Measurements from ENCODE around the gene FKBP15. TPM values are rescaled to one million over a fixed set of nuclear protein-coding genes. Genes with fewer than 3 reads are reported as not detected.

The FKBP15 gene
- total and polyA plus RNA-seq, 4 donors = 18.2 to 47.0 (median 44.1) TPM

DNA sequence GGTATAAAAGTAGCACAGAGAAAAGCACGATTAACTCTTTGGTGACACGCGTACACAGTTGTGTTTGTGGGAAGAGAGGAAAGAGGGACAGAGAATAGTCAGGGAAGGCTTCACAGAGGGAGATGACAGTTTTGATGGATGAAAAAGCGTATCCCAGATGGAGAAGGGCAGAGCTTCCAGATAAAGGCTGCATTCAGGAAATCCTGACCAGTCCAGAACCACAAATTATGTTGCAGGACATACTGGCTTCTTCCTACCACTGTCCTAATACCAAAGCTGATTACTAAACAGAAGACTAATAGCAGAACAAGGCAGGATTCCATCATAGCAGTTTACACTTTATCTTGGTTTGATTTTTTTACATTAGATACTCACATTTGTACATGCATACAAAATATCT is 35.8 kb downstream of the FKBP15 start:
- TF ChIP-seq, protein P1, sequence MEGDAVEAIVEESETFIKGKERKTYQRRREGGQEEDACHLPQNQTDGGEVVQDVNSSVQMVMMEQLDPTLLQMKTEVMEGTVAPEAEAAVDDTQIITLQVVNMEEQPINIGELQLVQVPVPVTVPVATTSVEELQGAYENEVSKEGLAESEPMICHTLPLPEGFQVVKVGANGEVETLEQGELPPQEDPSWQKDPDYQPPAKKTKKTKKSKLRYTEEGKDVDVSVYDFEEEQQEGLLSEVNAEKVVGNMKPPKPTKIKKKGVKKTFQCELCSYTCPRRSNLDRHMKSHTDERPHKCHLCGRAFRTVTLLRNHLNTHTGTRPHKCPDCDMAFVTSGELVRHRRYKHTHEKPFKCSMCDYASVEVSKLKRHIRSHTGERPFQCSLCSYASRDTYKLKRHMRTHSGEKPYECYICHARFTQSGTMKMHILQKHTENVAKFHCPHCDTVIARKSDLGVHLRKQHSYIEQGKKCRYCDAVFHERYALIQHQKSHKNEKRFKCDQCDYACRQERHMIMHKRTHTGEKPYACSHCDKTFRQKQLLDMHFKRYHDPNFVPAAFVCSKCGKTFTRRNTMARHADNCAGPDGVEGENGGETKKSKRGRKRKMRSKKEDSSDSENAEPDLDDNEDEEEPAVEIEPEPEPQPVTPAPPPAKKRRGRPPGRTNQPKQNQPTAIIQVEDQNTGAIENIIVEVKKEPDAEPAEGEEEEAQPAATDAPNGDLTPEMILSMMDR (IDR thresholded peaks at IDR 0.05; ENCODE audit: control extremely low read depth, extremely low read depth) = no peak
- WGBS, 2 donors = 77 to 83% methylated on average over 4 of the region's 4 CpGs
- Histone ChIP-seq H3K9ac (ENCODE audit: insufficient read depth in 1 of 2, low read length in 2 of 2) (no peak overlapping the region), H3K4me1 (ENCODE audit: control insufficient read depth in 5 of 5, insufficient read depth in 5 of 5, low read length in 5 of 5) (no peaks in the 10 kb centered on the region), H3K9me3 (ENCODE audit: control insufficient read depth in 4 of 4, insufficient read depth in 3 of 4, low read length in 3 of 4) (no peaks in the 10 kb centered on the region), H3K27me3 (ENCODE audit: control insufficient read depth in 3 of 3, insufficient read depth in 3 of 3, low read length in 2 of 3) (no peaks in the 10 kb centered on the region), H3K36me3 (ENCODE audit: control insufficient read depth in 4 of 4, insufficient read depth in 4 of 4, low read length in 4 of 4) (peaks cover 31 to 68% (median 64%) of the 10 kb centered on the region in 4 donors), H3K4me3 (no peak overlapping the region), H3K27ac (ENCODE audit: low read depth in 1 of 2, low read length in 1 of 2) (peak overlapping the region in 1 of 2 donors; percentile 63)
- DNase-seq (no peak), ATAC-seq (ENCODE audit: insufficient read depth, low FRiP score) (no peak)

DNA sequence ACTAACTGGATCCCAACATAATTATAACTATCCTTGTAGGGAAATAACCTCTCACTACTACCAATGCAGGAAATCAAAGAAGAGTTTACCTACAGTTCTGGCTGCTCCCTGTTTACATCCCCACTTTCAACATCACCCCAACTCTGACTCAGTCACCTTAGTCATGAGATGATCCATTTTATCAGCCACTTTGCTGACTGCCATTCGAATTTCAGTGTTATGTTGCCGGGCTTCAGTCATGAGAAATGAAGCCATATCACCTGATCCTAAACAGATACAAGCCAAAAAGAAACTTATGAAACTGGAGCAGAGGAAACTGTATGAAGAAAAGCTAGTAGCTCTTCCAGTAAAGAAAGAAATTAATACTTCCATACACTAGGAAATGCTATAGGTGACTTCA is 36.5 kb downstream of the FKBP15 start:
- H3K9ac ChIP-seq (ENCODE audit: insufficient read depth in 1 of 2, low read length in 2 of 2) = no peak overlapping the region
- H3K4me3 ChIP-seq = no peak overlapping the region
- no peak for ATAC-seq (ENCODE audit: insufficient read depth, low FRiP score)
- H3K27ac ChIP-seq (ENCODE audit: low read depth in 1 of 2, low read length in 1 of 2) = no peak overlapping the region
- no peaks in the 10 kb centered on the region for H3K4me1 ChIP-seq (ENCODE audit: control insufficient read depth in 5 of 5, insufficient read depth in 5 of 5, low read length in 5 of 5)
- no peak for DNase-seq
- peaks cover 31 to 71% (median 62%) of the 10 kb centered on the region in 4 donors for H3K36me3 ChIP-seq (ENCODE audit: control insufficient read depth in 4 of 4, insufficient read depth in 4 of 4, low read length in 4 of 4)
- 86 to 88% methylated on average over 2 of the region's 2 CpGs for WGBS, 2 donors
- no peaks in the 10 kb centered on the region for H3K9me3 ChIP-seq (ENCODE audit: control insufficient read depth in 4 of 4, insufficient read depth in 3 of 4, low read length in 3 of 4)
- H3K27me3 ChIP-seq (ENCODE audit: control insufficient read depth in 3 of 3, insufficient read depth in 3 of 3, low read length in 2 of 3) = no peaks in the 10 kb centered on the region
- TF ChIP-seq, protein P1 (IDR thresholded peaks at IDR 0.05; ENCODE audit: control extremely low read depth, extremely low read depth) = no peak

DNA sequence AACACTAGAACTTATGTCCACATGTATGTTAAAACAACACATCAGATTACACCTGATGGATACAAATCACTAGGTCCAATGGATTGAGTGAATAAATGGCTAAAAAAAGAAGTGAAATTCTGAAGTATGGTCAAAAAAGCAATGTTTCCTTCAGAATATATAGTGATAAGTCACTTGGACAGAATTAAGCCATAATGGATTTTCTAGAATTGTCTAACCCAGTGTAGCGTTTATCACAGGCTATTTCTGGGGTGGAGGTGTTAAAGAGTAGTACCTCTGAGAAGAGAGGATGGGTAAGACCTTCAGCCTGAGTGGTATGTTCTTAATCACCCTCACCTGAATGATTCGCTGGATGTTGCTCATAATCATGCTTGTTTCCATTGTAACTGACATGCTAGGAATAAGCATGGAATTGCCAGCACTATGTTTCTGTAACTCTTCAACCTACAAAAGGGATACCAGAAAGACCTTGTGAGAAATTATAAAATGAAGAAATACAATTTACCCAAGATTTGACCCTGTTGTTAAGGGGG is 37.1 kb downstream of the FKBP15 start:
- 97 to 98% methylated on average over 2 of the region's 2 CpGs for WGBS, 2 donors
- Histone ChIP-seq H3K9ac (ENCODE audit: insufficient read depth in 1 of 2, low read length in 2 of 2) (no peak overlapping the region), H3K9me3 (ENCODE audit: control insufficient read depth in 4 of 4, insufficient read depth in 3 of 4, low read length in 3 of 4) (no peaks in the 10 kb centered on the region), H3K27ac (ENCODE audit: low read depth in 1 of 2, low read length in 1 of 2) (no peak overlapping the region), H3K36me3 (ENCODE audit: control insufficient read depth in 4 of 4, insufficient read depth in 4 of 4, low read length in 4 of 4) (peaks cover 31 to 71% (median 62%) of the 10 kb centered on the region in 4 donors), H3K27me3 (ENCODE audit: control insufficient read depth in 3 of 3, insufficient read depth in 3 of 3, low read length in 2 of 3) (no peaks in the 10 kb centered on the region), H3K4me1 (ENCODE audit: control insufficient read depth in 5 of 5, insufficient read depth in 5 of 5, low read length in 5 of 5) (no peaks in the 10 kb centered on the region), H3K4me3 (no peak overlapping the region)
- DNase-seq (no peak), ATAC-seq (ENCODE audit: insufficient read depth, low FRiP score) (no peak)
- TF ChIP-seq, protein P1 (IDR thresholded peaks at IDR 0.05; ENCODE audit: control extremely low read depth, extremely low read depth) = no peak

DNA sequence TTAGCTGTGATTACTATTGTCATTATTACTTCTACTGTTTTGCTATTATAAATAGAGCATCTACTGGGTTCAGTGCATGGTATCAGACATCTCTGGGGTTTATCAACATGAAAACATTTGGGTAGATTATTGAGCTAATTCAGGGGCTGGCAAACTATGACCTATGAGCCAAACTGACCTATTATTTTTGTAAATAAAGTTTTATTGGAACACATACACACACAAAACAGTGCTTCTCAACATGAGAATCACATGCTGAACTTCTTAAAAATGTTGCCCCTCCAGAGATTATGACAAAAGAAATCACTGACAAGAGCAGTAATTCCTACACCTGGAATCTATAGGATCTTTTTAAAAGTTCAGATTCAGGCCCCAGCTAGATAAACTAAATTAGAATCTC is 39.9 kb downstream of the FKBP15 start:
- H3K36me3 ChIP-seq (ENCODE audit: control insufficient read depth in 4 of 4, insufficient read depth in 4 of 4, low read length in 4 of 4) = peaks cover 34 to 75% (median 59%) of the 10 kb centered on the region in 4 donors
- TF ChIP-seq, protein P1 (IDR thresholded peaks at IDR 0.05; ENCODE audit: control extremely low read depth, extremely low read depth) = no peak
- no peak for ATAC-seq (ENCODE audit: insufficient read depth, low FRiP score)
- no peaks in the 10 kb centered on the region for H3K27me3 ChIP-seq (ENCODE audit: control insufficient read depth in 3 of 3, insufficient read depth in 3 of 3, low read length in 2 of 3)
- no peak overlapping the region for H3K4me3 ChIP-seq
- H3K27ac ChIP-seq (ENCODE audit: low read depth in 1 of 2, low read length in 1 of 2) = no peak overlapping the region
- no peak for DNase-seq
- H3K9me3 ChIP-seq (ENCODE audit: control insufficient read depth in 4 of 4, insufficient read depth in 3 of 4, low read length in 3 of 4) = peaks cover 0 to 2% (median 0%) of the 10 kb centered on the region in 4 donors
- H3K9ac ChIP-seq (ENCODE audit: insufficient read depth in 1 of 2, low read length in 2 of 2) = no peak overlapping the region
- no peaks in the 10 kb centered on the region for H3K4me1 ChIP-seq (ENCODE audit: control insufficient read depth in 5 of 5, insufficient read depth in 5 of 5, low read length in 5 of 5)

Data from lung (tissue), 12 donors.